ENCODE data around the gene ARHGAP23. TPM values are rescaled to one million over a fixed set of nuclear protein-coding genes. Genes with fewer than 3 reads are reported as not detected.
"Not testable (repeated sequence)": the region's sequence is repeated elsewhere in the genome, so short reads cannot be mapped to it uniquely, and the experiment has no call there.

Gene ARHGAP23
- total and polyA plus RNA-seq, 3 experiments from 2014 or later: 0.48 to 1.0 TPM; not detected in 1

DNA sequence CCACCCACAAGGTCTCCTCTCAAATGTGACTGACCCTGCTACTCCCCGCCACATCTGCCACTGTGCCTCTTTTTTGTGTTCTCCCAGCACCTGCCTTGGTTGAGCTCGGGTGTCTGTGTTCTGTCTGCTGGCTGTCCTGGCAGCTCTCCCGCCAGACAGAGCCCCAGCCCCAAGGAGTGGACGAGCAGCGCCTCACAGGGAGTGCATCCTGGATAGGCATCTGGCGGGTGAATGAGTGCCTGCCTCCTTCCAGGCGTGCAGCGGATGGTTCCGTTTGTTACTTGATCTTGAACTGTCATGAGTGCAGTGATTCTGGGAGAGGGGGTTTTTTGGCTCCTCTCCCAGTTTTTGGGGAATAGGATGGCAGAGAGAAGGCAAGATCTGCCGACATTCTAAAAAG, 99.9 kb downstream of the ARHGAP23 start:
- POLR2A ChIA-PET; H3K27me3 ChIP-seq (ENCODE audit: insufficient read depth, low read length, poor library complexity, severe bottlenecking); CTCF ChIA-PET: not testable (repeated sequence)

DNA sequence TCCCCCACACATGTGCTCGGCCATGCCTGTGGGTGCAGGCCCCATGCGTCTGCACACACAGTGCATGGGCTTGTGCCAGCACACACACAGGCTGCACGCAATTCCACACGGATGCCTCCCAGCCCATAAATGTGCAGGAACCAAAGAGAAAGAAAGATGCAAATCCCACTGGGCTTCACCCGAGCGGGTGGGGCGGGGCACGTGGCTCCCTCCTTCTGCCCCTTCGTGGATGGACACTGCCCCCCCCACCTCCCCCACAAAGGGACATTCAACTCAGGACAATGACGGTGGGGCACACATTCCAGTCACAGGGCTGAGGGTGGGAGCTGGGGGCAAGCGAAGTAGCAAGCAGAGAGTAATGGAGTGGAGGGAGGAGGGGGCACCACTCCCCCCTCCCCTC, 102.6 kb downstream of the ARHGAP23 start:
- CTCF ChIA-PET; H3K9me3 ChIP-seq (ENCODE audit: low read length); H3K9me3 Mint-ChIP-seq; DNase-seq; H3K36me3 Mint-ChIP-seq; H3K4me1 Mint-ChIP-seq; H3K4me3 Mint-ChIP-seq; H3K27me3 ChIP-seq (ENCODE audit: insufficient read depth, low read length, poor library complexity, severe bottlenecking); H3K27ac ChIP-seq (ENCODE audit: low read depth, low read length); H3K36me3 ChIP-seq (ENCODE audit: insufficient read depth, low read length); H3K4me1 ChIP-seq (ENCODE audit: insufficient read depth, low read length); H3K4me3 ChIP-seq (ENCODE audit: low read length); POLR2A ChIA-PET; H3K27ac Mint-ChIP-seq: not testable (repeated sequence)
- H3K27me3 Mint-ChIP-seq: peaks cover 10 to 51% of the 10 kb centered on the region in 2 donors

More for the DNA sequence above, 99.9 kb downstream of the ARHGAP23 start:
- not testable (repeated sequence) for H3K9me3 Mint-ChIP-seq; H3K27ac Mint-ChIP-seq; H3K4me1 Mint-ChIP-seq; H3K4me3 Mint-ChIP-seq; H3K4me1 ChIP-seq (ENCODE audit: insufficient read depth, low read length); H3K27ac ChIP-seq (ENCODE audit: low read depth, low read length); H3K36me3 Mint-ChIP-seq; H3K4me3 ChIP-seq (ENCODE audit: low read length); DNase-seq; H3K9me3 ChIP-seq (ENCODE audit: low read length); H3K36me3 ChIP-seq (ENCODE audit: insufficient read depth, low read length)
- H3K27me3 Mint-ChIP-seq: peaks cover 5 to 49% of the 10 kb centered on the region in 2 donors

DNA sequence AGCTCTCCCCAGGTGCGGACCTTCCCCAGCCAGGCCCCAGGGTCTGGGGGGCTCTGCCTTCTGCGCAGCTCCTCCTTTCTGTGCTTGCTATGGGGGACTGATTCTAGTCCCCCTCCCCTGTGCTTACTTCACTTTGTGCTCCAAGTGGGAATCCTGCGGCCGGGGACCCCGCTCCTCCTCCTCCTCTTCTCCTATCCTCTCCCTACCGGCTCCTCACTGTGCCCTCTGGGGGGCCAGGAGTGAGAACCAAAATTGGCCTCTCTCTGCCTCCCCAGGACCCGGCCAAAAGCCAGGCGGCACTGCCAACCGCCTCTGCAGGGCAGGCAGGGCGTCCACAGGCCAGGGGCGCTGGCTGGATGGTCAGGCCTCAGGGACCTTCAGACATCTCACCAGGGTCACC, 103.5 kb downstream of the ARHGAP23 start:
- H3K4me3 Mint-ChIP-seq; CTCF ChIA-PET; H3K9me3 Mint-ChIP-seq; H3K9me3 ChIP-seq (ENCODE audit: low read length); H3K4me3 ChIP-seq (ENCODE audit: low read length); H3K36me3 ChIP-seq (ENCODE audit: insufficient read depth, low read length); H3K4me1 Mint-ChIP-seq; H3K4me1 ChIP-seq (ENCODE audit: insufficient read depth, low read length); H3K36me3 Mint-ChIP-seq; H3K27me3 ChIP-seq (ENCODE audit: insufficient read depth, low read length, poor library complexity, severe bottlenecking); DNase-seq; H3K27ac Mint-ChIP-seq; H3K27ac ChIP-seq (ENCODE audit: low read depth, low read length): not testable (repeated sequence)
- peaks cover 10 to 56% of the 10 kb centered on the region in 2 donors for H3K27me3 Mint-ChIP-seq
- POLR2A ChIA-PET: interaction anchor here (0.7 kb wide), 1 partner anchor 8 kb away, joined by 3 read pairs; no protein-coding TSS in a partner anchor

DNA sequence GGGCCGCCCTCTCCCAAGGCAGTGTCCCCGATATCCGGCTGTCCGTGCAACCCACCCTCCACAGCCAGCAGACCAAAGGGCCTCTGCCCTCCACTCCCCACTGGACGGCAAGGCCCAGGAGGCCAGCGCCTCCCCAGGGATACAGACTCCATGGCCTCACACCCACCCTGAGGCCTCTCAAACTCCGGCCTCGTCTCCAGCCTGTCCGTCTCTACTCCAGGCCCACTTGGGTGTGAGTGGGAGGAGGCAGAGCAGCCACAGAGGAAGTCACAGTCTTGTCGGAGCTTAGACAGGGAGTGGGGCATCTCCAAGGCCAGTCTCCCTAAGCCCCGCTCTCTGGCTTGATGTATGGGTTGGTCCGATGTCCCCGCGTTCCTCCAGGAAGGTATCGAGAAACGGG, 104.2 kb downstream of the ARHGAP23 start:
- Histone ChIP-seq H3K36me3 (ENCODE audit: insufficient read depth, low read length) (no peaks in the 10 kb centered on the region), H3K27ac (ENCODE audit: low read depth, low read length) (no peak overlapping the region), H3K27me3 (ENCODE audit: insufficient read depth, low read length, poor library complexity, severe bottlenecking) (no peaks in the 10 kb centered on the region), H3K9me3 (ENCODE audit: low read length) (no peaks in the 10 kb centered on the region), H3K4me3 (ENCODE audit: low read length) (no peak overlapping the region), H3K4me1 (ENCODE audit: insufficient read depth, low read length) (no peaks in the 10 kb centered on the region)
- Mint-ChIP-seq H3K36me3 (no peaks in the 10 kb centered on the region), H3K9me3 (no peaks in the 10 kb centered on the region), H3K27me3 (peaks cover 10 to 57% of the 10 kb centered on the region in 2 donors), H3K4me1 (no peaks in the 10 kb centered on the region), H3K4me3 (peak overlapping the region in 1 of 7 donors; percentile 13), H3K27ac (no peak overlapping the region)
- DNase-seq: no peak
- ChIA-PET POLR2A (no interaction called here), CTCF (no interaction called here)

DNA sequence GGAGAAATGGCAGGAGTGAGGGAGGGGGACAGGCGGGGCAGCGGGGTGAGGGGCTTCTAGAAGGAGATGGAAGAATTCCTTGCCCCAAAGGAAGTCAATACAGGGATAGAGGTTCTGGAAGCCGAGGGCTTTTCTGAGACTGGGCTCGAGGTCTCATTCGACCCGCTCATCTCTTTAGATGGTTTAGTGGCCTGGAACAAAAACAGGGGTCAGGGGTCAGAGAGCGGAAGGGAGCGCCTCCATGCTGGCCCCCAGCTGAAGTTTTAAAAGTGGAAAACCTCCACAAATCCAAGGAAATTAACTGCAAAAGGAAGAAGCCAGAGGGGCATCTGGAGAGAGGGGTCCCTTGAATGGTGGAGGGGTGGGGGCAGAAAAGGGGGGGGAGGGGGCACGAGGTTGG, 105.0 kb downstream of the ARHGAP23 start:
- H3K27ac ChIP-seq (ENCODE audit: low read depth, low read length): no peak overlapping the region
- no peak overlapping the region for H3K27ac Mint-ChIP-seq
- no peak overlapping the region for H3K4me3 Mint-ChIP-seq
- no peaks in the 10 kb centered on the region for H3K9me3 ChIP-seq (ENCODE audit: low read length)
- no peaks in the 10 kb centered on the region for H3K4me1 ChIP-seq (ENCODE audit: insufficient read depth, low read length)
- POLR2A ChIA-PET: no interaction called here
- no peaks in the 10 kb centered on the region for H3K27me3 ChIP-seq (ENCODE audit: insufficient read depth, low read length, poor library complexity, severe bottlenecking)
- no peak for DNase-seq
- H3K4me3 ChIP-seq (ENCODE audit: low read length): no peak overlapping the region
- H3K9me3 Mint-ChIP-seq: no peaks in the 10 kb centered on the region
- peaks cover 9 to 51% of the 10 kb centered on the region in 2 donors for H3K27me3 Mint-ChIP-seq
- CTCF ChIA-PET: no interaction called here
- H3K36me3 Mint-ChIP-seq: no peaks in the 10 kb centered on the region
- no peaks in the 10 kb centered on the region for H3K4me1 Mint-ChIP-seq
- no peaks in the 10 kb centered on the region for H3K36me3 ChIP-seq (ENCODE audit: insufficient read depth, low read length)

DNA sequence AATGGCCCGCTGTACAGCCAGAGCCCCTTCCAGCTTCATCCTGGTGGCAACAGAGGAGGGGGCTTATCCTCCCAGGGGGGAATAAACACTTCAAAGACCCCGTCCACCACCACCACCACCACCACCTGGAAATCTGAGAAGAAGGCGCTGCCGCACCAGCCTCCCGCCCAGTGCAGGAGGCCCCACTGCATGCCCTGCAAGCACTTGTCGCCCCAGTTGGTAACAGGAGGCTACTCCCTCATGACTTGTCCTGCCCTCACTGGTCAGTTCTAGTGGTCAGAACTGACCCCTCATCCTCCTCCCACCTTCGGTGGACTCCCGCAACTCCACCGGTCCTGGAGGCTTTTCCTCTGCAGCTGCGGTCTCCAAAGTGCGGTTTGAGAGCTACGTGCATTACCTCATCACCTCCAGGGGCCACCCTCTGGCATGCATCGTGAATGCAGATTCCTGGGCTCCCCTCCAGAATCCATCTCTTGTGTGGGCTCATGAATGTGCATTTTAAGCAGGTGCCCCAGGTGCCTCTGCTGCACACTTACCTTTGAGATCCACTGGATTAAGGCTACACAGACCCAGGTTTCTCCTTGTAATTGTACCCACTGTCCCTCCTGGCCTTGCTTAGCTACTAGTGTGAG, 105.7 kb downstream of the ARHGAP23 start:
- DNase-seq: no peak
- Histone ChIP-seq H3K4me1 (ENCODE audit: insufficient read depth, low read length) (no peaks in the 10 kb centered on the region), H3K4me3 (ENCODE audit: low read length) (no peak overlapping the region), H3K9me3 (ENCODE audit: low read length) (no peaks in the 10 kb centered on the region), H3K27me3 (ENCODE audit: insufficient read depth, low read length, poor library complexity, severe bottlenecking) (no peaks in the 10 kb centered on the region), H3K36me3 (ENCODE audit: insufficient read depth, low read length) (no peaks in the 10 kb centered on the region), H3K27ac (ENCODE audit: low read depth, low read length) (no peak overlapping the region)
- ChIA-PET POLR2A (no interaction called here), CTCF (no interaction called here)
- no peaks in the 10 kb centered on the region for H3K4me1 Mint-ChIP-seq
- no peak overlapping the region for H3K27ac Mint-ChIP-seq
- H3K9me3 Mint-ChIP-seq: no peaks in the 10 kb centered on the region
- H3K4me3 Mint-ChIP-seq: no peak overlapping the region
- no peaks in the 10 kb centered on the region for H3K36me3 Mint-ChIP-seq
- H3K27me3 Mint-ChIP-seq: peaks cover 7 to 51% of the 10 kb centered on the region in 2 donors

DNA sequence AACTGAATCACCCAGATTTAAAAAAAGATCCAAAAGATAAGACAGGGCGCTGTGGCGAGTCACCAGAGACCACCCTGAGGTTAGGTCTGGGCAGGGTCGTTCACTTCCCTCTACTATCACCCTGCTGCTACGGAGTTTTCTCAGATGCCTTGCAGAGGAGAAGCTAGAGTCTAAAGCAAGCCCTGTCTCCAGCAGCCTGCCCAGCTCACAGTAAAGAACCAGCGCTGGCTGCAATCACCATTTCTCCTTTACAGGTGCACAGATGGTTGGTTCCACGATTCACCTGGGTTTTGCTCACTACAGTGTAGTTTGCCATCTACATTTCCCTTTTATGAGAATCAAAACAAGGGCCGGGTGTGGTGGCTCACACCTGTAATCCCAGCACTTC, 106.2 kb downstream of the ARHGAP23 start:
- no peaks in the 10 kb centered on the region for H3K27me3 ChIP-seq (ENCODE audit: insufficient read depth, low read length, poor library complexity, severe bottlenecking)
- H3K9me3 ChIP-seq (ENCODE audit: low read length): no peaks in the 10 kb centered on the region
- no peak overlapping the region for H3K4me3 Mint-ChIP-seq
- H3K27ac ChIP-seq (ENCODE audit: low read depth, low read length): no peak overlapping the region
- no peak for DNase-seq
- peaks cover 7 to 51% of the 10 kb centered on the region in 2 donors for H3K27me3 Mint-ChIP-seq
- no peaks in the 10 kb centered on the region for H3K9me3 Mint-ChIP-seq
- no peaks in the 10 kb centered on the region for H3K36me3 ChIP-seq (ENCODE audit: insufficient read depth, low read length)
- H3K4me1 ChIP-seq (ENCODE audit: insufficient read depth, low read length): no peaks in the 10 kb centered on the region
- ChIA-PET CTCF (no interaction called here), POLR2A (no interaction called here)
- H3K4me3 ChIP-seq (ENCODE audit: low read length): no peak overlapping the region
- no peaks in the 10 kb centered on the region for H3K36me3 Mint-ChIP-seq
- H3K27ac Mint-ChIP-seq: no peak overlapping the region
- H3K4me1 Mint-ChIP-seq: no peaks in the 10 kb centered on the region

DNA sequence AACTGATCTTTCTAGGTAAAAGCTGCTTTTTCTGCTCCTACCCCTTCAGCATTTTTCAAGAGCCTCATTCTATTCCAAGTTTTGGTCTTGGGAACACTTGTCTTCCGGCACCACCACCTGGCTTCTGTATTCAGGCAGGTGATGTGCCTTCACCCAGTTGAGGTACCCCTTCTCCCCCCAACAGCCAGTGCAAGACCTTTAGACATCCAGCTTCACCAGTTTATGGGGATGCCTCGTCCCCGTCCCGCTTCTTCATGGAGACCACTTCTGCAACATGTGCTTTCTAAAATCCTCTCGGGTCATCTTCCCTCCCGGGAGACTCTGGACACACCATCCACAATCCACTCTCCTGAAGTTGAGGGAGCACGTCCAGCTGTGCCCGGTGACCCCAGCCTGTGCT, 107.6 kb downstream of the ARHGAP23 start:
- peak overlapping the region in 1 of 8 donors; percentile 30 for H3K27ac Mint-ChIP-seq
- no peaks in the 10 kb centered on the region for H3K9me3 Mint-ChIP-seq
- ChIA-PET CTCF (no interaction called here), POLR2A (no interaction called here)
- Histone ChIP-seq H3K27me3 (ENCODE audit: insufficient read depth, low read length, poor library complexity, severe bottlenecking) (no peaks in the 10 kb centered on the region), H3K4me3 (ENCODE audit: low read length) (no peak overlapping the region), H3K36me3 (ENCODE audit: insufficient read depth, low read length) (no peaks in the 10 kb centered on the region), H3K4me1 (ENCODE audit: insufficient read depth, low read length) (no peaks in the 10 kb centered on the region), H3K27ac (ENCODE audit: low read depth, low read length) (no peak overlapping the region), H3K9me3 (ENCODE audit: low read length) (no peaks in the 10 kb centered on the region)
- H3K4me1 Mint-ChIP-seq: no peaks in the 10 kb centered on the region
- H3K36me3 Mint-ChIP-seq: no peaks in the 10 kb centered on the region
- no peak for DNase-seq
- peaks cover 7 to 47% of the 10 kb centered on the region in 2 donors for H3K27me3 Mint-ChIP-seq
- H3K4me3 Mint-ChIP-seq: no peak overlapping the region

DNA sequence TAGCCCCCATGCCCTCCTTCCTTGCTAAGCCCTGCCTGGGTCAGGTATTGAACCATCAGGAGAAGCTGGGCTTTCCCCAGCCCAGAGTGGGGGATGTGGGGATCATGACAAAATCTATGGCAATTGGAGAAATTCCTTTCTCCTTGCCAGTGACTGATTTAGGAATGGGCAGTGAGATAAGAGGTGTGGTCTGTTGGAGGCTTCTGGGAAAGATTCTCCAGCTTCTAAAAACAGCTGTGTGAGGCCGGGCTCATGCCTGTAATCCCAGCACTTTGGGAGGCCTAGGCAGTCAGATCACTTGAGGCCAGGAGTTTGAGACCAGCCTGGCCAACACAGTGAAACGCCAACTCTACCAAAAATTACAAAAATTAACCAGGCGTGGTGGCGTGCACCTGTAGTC, 108.4 kb downstream of the ARHGAP23 start:
- POLR2A ChIA-PET: no interaction called here
- Mint-ChIP-seq H3K27me3 (peaks cover 11 to 49% of the 10 kb centered on the region in 2 donors), H3K9me3 (no peaks in the 10 kb centered on the region), H3K4me3 (no peak overlapping the region), H3K27ac (no peak overlapping the region), H3K36me3 (no peaks in the 10 kb centered on the region), H3K4me1 (no peaks in the 10 kb centered on the region)
- CTCF ChIA-PET: interaction anchor here (1.2 kb wide), 1 partner anchor 122 kb away, joined by 3 read pairs; no protein-coding TSS in a partner anchor
- no peaks in the 10 kb centered on the region for H3K4me1 ChIP-seq (ENCODE audit: insufficient read depth, low read length)
- H3K4me3 ChIP-seq (ENCODE audit: low read length): no peak overlapping the region
- H3K27ac ChIP-seq (ENCODE audit: low read depth, low read length): no peak overlapping the region
- no peaks in the 10 kb centered on the region for H3K9me3 ChIP-seq (ENCODE audit: low read length)
- no peaks in the 10 kb centered on the region for H3K27me3 ChIP-seq (ENCODE audit: insufficient read depth, low read length, poor library complexity, severe bottlenecking)
- H3K36me3 ChIP-seq (ENCODE audit: insufficient read depth, low read length): no peaks in the 10 kb centered on the region
- DNase-seq: no peak

Measured in CD8-positive, alpha-beta memory T cell (primary cell).